ENCODE data around the gene KRT5. TPM values are rescaled to one million over a fixed set of nuclear protein-coding genes. Genes with fewer than 3 reads are reported as not detected.

The KRT5 gene
- polyA plus RNA-seq, 2 donors = 3,653 to 6,695 TPM

- H3K36me3 ChIP-seq (ENCODE audit: control insufficient read depth in 2 of 2, insufficient read depth in 2 of 2, low read length in 1 of 2) = no peaks in the 10 kb centered on the region
- 85 to 90% methylated on average over 14 of the region's 14 CpGs for WGBS, 2 donors
- H3K9me3 ChIP-seq (ENCODE audit: control insufficient read depth in 2 of 2, insufficient read depth in 1 of 2, low read depth in 1 of 2, low read length in 1 of 2) = no peaks in the 10 kb centered on the region
- no peaks in the 10 kb centered on the region for H3K27me3 ChIP-seq (ENCODE audit: control insufficient read depth in 1 of 2, insufficient read depth in 2 of 2, low read length in 2 of 2)
- no peaks in the 10 kb centered on the region for H3K4me1 ChIP-seq (ENCODE audit: control insufficient read depth in 2 of 2, insufficient read depth in 2 of 2, low read length in 1 of 2)
- no peak within 1 kb of the TSS for H3K27ac ChIP-seq (ENCODE audit: low read depth in 2 of 2, low read length in 1 of 2)
- H3K4me3 ChIP-seq (ENCODE audit: low read depth in 1 of 2, low read length in 2 of 2) = no peak within 1 kb of the TSS
Observed at GRCh38 chr12:52552681-52553195, 32.5 kb upstream of the KRT5 start, which contains the start of gene KRT71. TSS of gene KRT71 (minus strand) at chr12:52553145. CDS start at chr12:52553077, 68 bp downstream.

GRCh38 chr12:52552055-52552454 is 31.9 kb upstream of the KRT5 start:
- Histone ChIP-seq H3K36me3 (ENCODE audit: control insufficient read depth in 2 of 2, insufficient read depth in 2 of 2, low read length in 1 of 2) (no peaks in the 10 kb centered on the region), H3K4me3 (ENCODE audit: low read depth in 1 of 2, low read length in 2 of 2) (no peak overlapping the region), H3K4me1 (ENCODE audit: control insufficient read depth in 2 of 2, insufficient read depth in 2 of 2, low read length in 1 of 2) (no peaks in the 10 kb centered on the region), H3K27me3 (ENCODE audit: control insufficient read depth in 1 of 2, insufficient read depth in 2 of 2, low read length in 2 of 2) (no peaks in the 10 kb centered on the region), H3K27ac (ENCODE audit: low read depth in 2 of 2, low read length in 1 of 2) (no peak overlapping the region), H3K9me3 (ENCODE audit: control insufficient read depth in 2 of 2, insufficient read depth in 1 of 2, low read depth in 1 of 2, low read length in 1 of 2) (no peaks in the 10 kb centered on the region)
- WGBS, 2 donors = 75 to 79% methylated on average over 5 of the region's 5 CpGs

GRCh38 chr12:52551216-52551865 is 31.1 kb upstream of the KRT5 start:
- no peaks in the 10 kb centered on the region for H3K9me3 ChIP-seq (ENCODE audit: control insufficient read depth in 2 of 2, insufficient read depth in 1 of 2, low read depth in 1 of 2, low read length in 1 of 2)
- H3K27ac ChIP-seq (ENCODE audit: low read depth in 2 of 2, low read length in 1 of 2) = no peak overlapping the region
- 57 to 63% methylated on average over 6 of the region's 6 CpGs for WGBS, 2 donors
- no peaks in the 10 kb centered on the region for H3K27me3 ChIP-seq (ENCODE audit: control insufficient read depth in 1 of 2, insufficient read depth in 2 of 2, low read length in 2 of 2)
- H3K36me3 ChIP-seq (ENCODE audit: control insufficient read depth in 2 of 2, insufficient read depth in 2 of 2, low read length in 1 of 2) = no peaks in the 10 kb centered on the region
- no peak overlapping the region for H3K4me3 ChIP-seq (ENCODE audit: low read depth in 1 of 2, low read length in 2 of 2)
- no peaks in the 10 kb centered on the region for H3K4me1 ChIP-seq (ENCODE audit: control insufficient read depth in 2 of 2, insufficient read depth in 2 of 2, low read length in 1 of 2)

- Histone ChIP-seq H3K9me3 (ENCODE audit: control insufficient read depth in 2 of 2, insufficient read depth in 1 of 2, low read depth in 1 of 2, low read length in 1 of 2) (no peaks in the 10 kb centered on the region), H3K4me1 (ENCODE audit: control insufficient read depth in 2 of 2, insufficient read depth in 2 of 2, low read length in 1 of 2) (peaks cover 0 to 8% of the 10 kb centered on the region in 2 donors), H3K27ac (ENCODE audit: low read depth in 2 of 2, low read length in 1 of 2) (no peak overlapping the region), H3K4me3 (ENCODE audit: low read depth in 1 of 2, low read length in 2 of 2) (no peak overlapping the region), H3K36me3 (ENCODE audit: control insufficient read depth in 2 of 2, insufficient read depth in 2 of 2, low read length in 1 of 2) (no peaks in the 10 kb centered on the region), H3K27me3 (ENCODE audit: control insufficient read depth in 1 of 2, insufficient read depth in 2 of 2, low read length in 2 of 2) (no peaks in the 10 kb centered on the region)
- WGBS, 2 donors = 83 to 89% methylated on average over 15 of the region's 15 CpGs
Observed at GRCh38 chr12:52546126-52546525, 25.9 kb upstream of the KRT5 start.

- 53 to 62% methylated on average over 17 of the region's 17 CpGs for WGBS, 2 donors
- Histone ChIP-seq H3K36me3 (ENCODE audit: control insufficient read depth in 2 of 2, insufficient read depth in 2 of 2, low read length in 1 of 2) (no peaks in the 10 kb centered on the region), H3K27ac (ENCODE audit: low read depth in 2 of 2, low read length in 1 of 2) (no peak overlapping the region), H3K4me3 (ENCODE audit: low read depth in 1 of 2, low read length in 2 of 2) (no peak overlapping the region), H3K4me1 (ENCODE audit: control insufficient read depth in 2 of 2, insufficient read depth in 2 of 2, low read length in 1 of 2) (peaks cover 0 to 18% of the 10 kb centered on the region in 2 donors), H3K27me3 (ENCODE audit: control insufficient read depth in 1 of 2, insufficient read depth in 2 of 2, low read length in 2 of 2) (no peaks in the 10 kb centered on the region), H3K9me3 (ENCODE audit: control insufficient read depth in 2 of 2, insufficient read depth in 1 of 2, low read depth in 1 of 2, low read length in 1 of 2) (no peaks in the 10 kb centered on the region)
Observed at GRCh38 chr12:52543985-52544883, 24.0 kb upstream of the KRT5 start.

- H3K27ac ChIP-seq (ENCODE audit: low read depth in 2 of 2, low read length in 1 of 2) = no peak overlapping the region
- H3K36me3 ChIP-seq (ENCODE audit: control insufficient read depth in 2 of 2, insufficient read depth in 2 of 2, low read length in 1 of 2) = no peaks in the 10 kb centered on the region
- 68 to 75% methylated on average over 7 of the region's 7 CpGs for WGBS, 2 donors
- H3K4me1 ChIP-seq (ENCODE audit: control insufficient read depth in 2 of 2, insufficient read depth in 2 of 2, low read length in 1 of 2) = peaks cover 0 to 18% of the 10 kb centered on the region in 2 donors
- H3K4me3 ChIP-seq (ENCODE audit: low read depth in 1 of 2, low read length in 2 of 2) = no peak overlapping the region
- no peaks in the 10 kb centered on the region for H3K27me3 ChIP-seq (ENCODE audit: control insufficient read depth in 1 of 2, insufficient read depth in 2 of 2, low read length in 2 of 2)
- H3K9me3 ChIP-seq (ENCODE audit: control insufficient read depth in 2 of 2, insufficient read depth in 1 of 2, low read depth in 1 of 2, low read length in 1 of 2) = no peaks in the 10 kb centered on the region
Observed at GRCh38 chr12:52542785-52543318, 22.7 kb upstream of the KRT5 start.

GRCh38 chr12:52542157-52542556 is 22.0 kb upstream of the KRT5 start:
- Histone ChIP-seq H3K9me3 (ENCODE audit: control insufficient read depth in 2 of 2, insufficient read depth in 1 of 2, low read depth in 1 of 2, low read length in 1 of 2) (no peaks in the 10 kb centered on the region), H3K27ac (ENCODE audit: low read depth in 2 of 2, low read length in 1 of 2) (no peak overlapping the region), H3K4me3 (ENCODE audit: low read depth in 1 of 2, low read length in 2 of 2) (no peak overlapping the region), H3K4me1 (ENCODE audit: control insufficient read depth in 2 of 2, insufficient read depth in 2 of 2, low read length in 1 of 2) (peaks cover 0 to 19% of the 10 kb centered on the region in 2 donors), H3K27me3 (ENCODE audit: control insufficient read depth in 1 of 2, insufficient read depth in 2 of 2, low read length in 2 of 2) (no peaks in the 10 kb centered on the region), H3K36me3 (ENCODE audit: control insufficient read depth in 2 of 2, insufficient read depth in 2 of 2, low read length in 1 of 2) (no peaks in the 10 kb centered on the region)

- Histone ChIP-seq H3K36me3 (ENCODE audit: control insufficient read depth in 2 of 2, insufficient read depth in 2 of 2, low read length in 1 of 2) (no peaks in the 10 kb centered on the region), H3K27ac (ENCODE audit: low read depth in 2 of 2, low read length in 1 of 2) (no peak overlapping the region), H3K27me3 (ENCODE audit: control insufficient read depth in 1 of 2, insufficient read depth in 2 of 2, low read length in 2 of 2) (no peaks in the 10 kb centered on the region), H3K4me1 (ENCODE audit: control insufficient read depth in 2 of 2, insufficient read depth in 2 of 2, low read length in 1 of 2) (peaks cover 0 to 19% of the 10 kb centered on the region in 2 donors), H3K9me3 (ENCODE audit: control insufficient read depth in 2 of 2, insufficient read depth in 1 of 2, low read depth in 1 of 2, low read length in 1 of 2) (no peaks in the 10 kb centered on the region), H3K4me3 (ENCODE audit: low read depth in 1 of 2, low read length in 2 of 2) (no peak overlapping the region)
- WGBS, 2 donors = 91 to 93% methylated on average over 5 of the region's 5 CpGs
Observed at GRCh38 chr12:52541709-52542108, 21.5 kb upstream of the KRT5 start.

- Histone ChIP-seq H3K36me3 (ENCODE audit: control insufficient read depth in 2 of 2, insufficient read depth in 2 of 2, low read length in 1 of 2) (no peaks in the 10 kb centered on the region), H3K27me3 (ENCODE audit: control insufficient read depth in 1 of 2, insufficient read depth in 2 of 2, low read length in 2 of 2) (no peaks in the 10 kb centered on the region), H3K27ac (ENCODE audit: low read depth in 2 of 2, low read length in 1 of 2) (no peak overlapping the region), H3K9me3 (ENCODE audit: control insufficient read depth in 2 of 2, insufficient read depth in 1 of 2, low read depth in 1 of 2, low read length in 1 of 2) (no peaks in the 10 kb centered on the region), H3K4me1 (ENCODE audit: control insufficient read depth in 2 of 2, insufficient read depth in 2 of 2, low read length in 1 of 2) (peaks cover 0 to 19% of the 10 kb centered on the region in 2 donors), H3K4me3 (ENCODE audit: low read depth in 1 of 2, low read length in 2 of 2) (no peak overlapping the region)
- WGBS, 2 donors = 83 to 92% methylated on average over 7 of the region's 7 CpGs
Observed at GRCh38 chr12:52540531-52540930, 20.3 kb upstream of the KRT5 start.

Data from esophagus (tissue), 2 donors.